ENCODE results near the gene ARMC6. TPM values are rescaled to one million over a fixed set of nuclear protein-coding genes. Genes with fewer than 3 reads are reported as not detected.

Gene ARMC6
- total RNA-seq, 4 donors from 2014 or later, result 16.2 to 25.8 (median 20.4) TPM

DNA sequence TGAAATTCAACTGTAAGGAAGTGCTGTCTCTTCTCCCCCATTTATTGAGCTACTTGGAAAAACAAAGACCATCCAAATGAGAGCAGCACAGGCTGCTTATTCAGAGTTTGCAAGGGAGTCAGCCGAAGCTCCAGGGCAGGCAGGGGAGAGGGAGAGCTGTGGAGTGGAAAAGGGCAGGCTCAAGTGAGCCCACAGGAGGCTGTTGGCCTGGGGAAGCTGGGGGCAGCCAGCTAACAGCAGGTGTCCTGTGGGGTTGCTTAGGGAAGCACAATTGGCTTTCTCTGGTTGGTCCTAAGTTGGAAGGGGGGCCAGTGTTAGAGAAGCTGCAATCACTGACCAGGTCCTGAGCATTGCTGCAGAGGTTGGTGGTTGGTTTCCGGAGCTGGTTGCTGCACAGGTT lies 54.3 kb downstream of the ARMC6 start:
- H3K27me3 ChIP-seq, result no peaks in the 10 kb centered on the region
- intact Hi-C loops (cut with DNase I), result no loop called here
- H3K9me3 ChIP-seq, result no peaks in the 10 kb centered on the region
- H3K36me3 ChIP-seq, result peaks cover 0 to 32% (median 10%) of the 10 kb centered on the region in 4 donors
- TF ChIP-seq, protein P1, sequence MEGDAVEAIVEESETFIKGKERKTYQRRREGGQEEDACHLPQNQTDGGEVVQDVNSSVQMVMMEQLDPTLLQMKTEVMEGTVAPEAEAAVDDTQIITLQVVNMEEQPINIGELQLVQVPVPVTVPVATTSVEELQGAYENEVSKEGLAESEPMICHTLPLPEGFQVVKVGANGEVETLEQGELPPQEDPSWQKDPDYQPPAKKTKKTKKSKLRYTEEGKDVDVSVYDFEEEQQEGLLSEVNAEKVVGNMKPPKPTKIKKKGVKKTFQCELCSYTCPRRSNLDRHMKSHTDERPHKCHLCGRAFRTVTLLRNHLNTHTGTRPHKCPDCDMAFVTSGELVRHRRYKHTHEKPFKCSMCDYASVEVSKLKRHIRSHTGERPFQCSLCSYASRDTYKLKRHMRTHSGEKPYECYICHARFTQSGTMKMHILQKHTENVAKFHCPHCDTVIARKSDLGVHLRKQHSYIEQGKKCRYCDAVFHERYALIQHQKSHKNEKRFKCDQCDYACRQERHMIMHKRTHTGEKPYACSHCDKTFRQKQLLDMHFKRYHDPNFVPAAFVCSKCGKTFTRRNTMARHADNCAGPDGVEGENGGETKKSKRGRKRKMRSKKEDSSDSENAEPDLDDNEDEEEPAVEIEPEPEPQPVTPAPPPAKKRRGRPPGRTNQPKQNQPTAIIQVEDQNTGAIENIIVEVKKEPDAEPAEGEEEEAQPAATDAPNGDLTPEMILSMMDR (IDR thresholded peaks at IDR 0.05), result no peak
- TF ChIP-seq POLR2A (IDR thresholded peaks at IDR 0.05; ENCODE audit: low read depth) (no peak), POLR2AphosphoS5 (IDR thresholded peaks at IDR 0.05) (no peak), EP300 (IDR thresholded peaks at IDR 0.05) (no peak)
- no peak for DNase-seq (ENCODE audit: extremely low spot score)
- WGBS, result 96% methylated on average over 2 of the region's 2 CpGs
- H3K27ac ChIP-seq (replicated peaks in 1 of 4), result no peak overlapping the region
- no peak overlapping the region for H3K4me3 ChIP-seq
- H3K4me1 ChIP-seq, result peaks cover 0 to 4% (median 0%) of the 10 kb centered on the region in 4 donors

DNA sequence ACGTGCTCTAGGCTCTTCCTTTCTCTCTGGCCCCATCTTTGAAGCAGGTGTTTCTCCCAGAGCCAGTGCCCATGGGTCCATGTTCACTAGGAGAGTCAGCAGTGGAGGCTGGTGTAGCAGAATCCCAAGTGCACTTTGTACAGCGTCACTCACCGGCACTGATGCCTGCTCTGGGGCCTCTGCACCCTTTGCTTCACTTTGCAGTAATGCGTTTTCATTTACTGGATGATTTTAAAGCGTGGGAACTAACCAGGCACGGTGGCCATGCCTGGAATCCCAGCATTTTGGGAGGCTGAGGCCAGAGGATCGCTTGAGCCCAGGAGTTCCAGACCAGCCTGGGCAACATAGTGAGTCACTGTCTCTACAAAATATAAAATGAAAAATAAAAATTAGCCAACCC lies 61.1 kb downstream of the ARMC6 start:
- Histone ChIP-seq H3K9me3 (no peaks in the 10 kb centered on the region), H3K27ac (replicated peaks in 1 of 4) (no peak overlapping the region), H3K36me3 (peaks cover 9 to 43% (median 30%) of the 10 kb centered on the region in 4 donors), H3K4me3 (no peak overlapping the region), H3K4me1 (no peaks in the 10 kb centered on the region), H3K27me3 (no peaks in the 10 kb centered on the region)
- no peak for TF ChIP-seq EP300 (IDR thresholded peaks at IDR 0.05)
- TF ChIP-seq, protein P1 (IDR thresholded peaks at IDR 0.05), result no peak
- TF ChIP-seq POLR2AphosphoS5 (IDR thresholded peaks at IDR 0.05), result no peak
- no peak for TF ChIP-seq POLR2A (IDR thresholded peaks at IDR 0.05; ENCODE audit: low read depth)
- intact Hi-C loops (cut with DNase I), result no loop called here
- 84% methylated on average over 7 of the region's 7 CpGs for WGBS
- no peak for DNase-seq (ENCODE audit: extremely low spot score)

DNA sequence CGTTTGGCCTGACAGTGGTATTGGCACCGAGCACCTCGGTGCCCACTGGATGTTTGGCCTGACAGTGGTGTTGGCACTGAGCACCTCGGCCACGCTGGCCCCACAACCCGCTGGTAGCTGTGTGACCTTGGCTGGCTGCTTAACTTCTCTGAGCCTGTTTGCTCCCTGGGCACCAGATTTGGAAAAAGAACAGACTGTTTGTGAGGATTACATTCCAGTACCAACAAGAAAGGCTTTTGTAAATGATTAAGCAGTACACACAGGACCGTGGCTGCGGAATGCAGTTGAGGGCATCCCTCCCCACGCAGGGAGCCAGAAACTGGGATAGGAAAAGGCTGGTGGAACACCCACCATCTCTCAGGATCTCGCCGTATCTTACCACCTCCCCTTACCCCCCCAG lies 62.3 kb downstream of the ARMC6 start:
- intact Hi-C loops (cut with DNase I), result no loop called here
- TF ChIP-seq POLR2A (IDR thresholded peaks at IDR 0.05; ENCODE audit: low read depth), result no peak
- TF ChIP-seq, protein P1 (IDR thresholded peaks at IDR 0.05), result no peak
- no peak for TF ChIP-seq EP300 (IDR thresholded peaks at IDR 0.05)
- no peak for TF ChIP-seq POLR2AphosphoS5 (IDR thresholded peaks at IDR 0.05)
- WGBS, result 79% methylated on average over 11 of the region's 11 CpGs
- Histone ChIP-seq H3K4me1 (no peaks in the 10 kb centered on the region), H3K9me3 (no peaks in the 10 kb centered on the region), H3K4me3 (no peak overlapping the region), H3K27me3 (no peaks in the 10 kb centered on the region), H3K27ac (replicated peaks in 1 of 4) (no peak overlapping the region), H3K36me3 (peaks cover 13 to 53% (median 37%) of the 10 kb centered on the region in 4 donors)
- no peak for DNase-seq (ENCODE audit: extremely low spot score)

DNA sequence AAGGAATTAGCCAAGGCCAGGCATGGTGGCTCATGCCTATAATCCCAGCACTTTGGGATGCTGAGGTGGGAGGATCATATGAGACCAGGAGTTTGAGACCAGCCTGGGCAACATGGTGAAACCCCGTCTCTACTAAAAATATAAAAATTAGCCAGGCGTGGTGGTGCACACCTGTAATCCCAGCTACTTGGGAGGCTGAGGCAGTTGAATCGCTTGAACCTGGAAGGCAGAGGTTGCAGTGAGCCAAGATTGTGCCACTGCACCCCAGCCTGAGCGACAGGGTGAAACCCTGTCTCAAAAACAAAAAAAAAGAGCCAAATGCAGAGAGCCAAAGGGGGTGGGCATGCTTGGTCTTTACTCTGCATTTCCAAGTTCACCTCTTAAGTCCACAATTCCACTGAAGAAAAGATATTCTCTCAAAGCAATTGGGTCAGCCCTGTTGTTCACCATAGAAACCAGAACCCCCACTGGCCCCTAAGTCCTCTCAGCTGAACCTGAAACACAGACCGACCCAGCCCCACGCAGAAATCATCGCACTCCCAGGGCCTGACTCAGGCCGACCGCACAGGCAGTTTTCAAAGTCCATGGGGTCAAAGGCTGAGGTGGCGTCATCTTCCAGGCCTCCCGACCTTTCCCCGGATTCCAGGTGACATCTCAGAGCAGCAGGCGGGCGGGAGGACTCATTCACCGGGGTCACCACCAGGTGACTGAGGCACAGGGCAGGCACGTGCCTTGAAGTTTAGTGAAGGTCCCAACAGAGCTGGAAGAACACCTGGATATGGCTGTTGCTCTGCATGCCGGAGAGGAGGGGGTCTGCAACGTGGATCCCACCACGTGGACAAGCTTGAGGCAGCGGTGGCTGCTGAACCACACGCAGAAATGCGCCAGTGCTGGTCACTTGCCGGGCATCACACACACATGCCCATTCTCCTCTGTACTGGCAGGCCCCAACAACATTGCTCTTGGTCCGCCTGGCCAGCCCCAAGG lies 63.5 kb downstream of the ARMC6 start:
- intact Hi-C loops (cut with DNase I), result no loop called here
- Histone ChIP-seq H3K9me3 (no peaks in the 10 kb centered on the region), H3K36me3 (peaks cover 13 to 62% (median 48%) of the 10 kb centered on the region in 4 donors), H3K4me3 (no peak overlapping the region), H3K4me1 (no peaks in the 10 kb centered on the region), H3K27me3 (no peaks in the 10 kb centered on the region), H3K27ac (replicated peaks in 1 of 4) (no peak overlapping the region)
- no peak for DNase-seq (ENCODE audit: extremely low spot score)
- 92% methylated on average over 15 of the region's 24 CpGs for WGBS
- no peak for TF ChIP-seq EP300 (IDR thresholded peaks at IDR 0.05)
- no peak for TF ChIP-seq POLR2A (IDR thresholded peaks at IDR 0.05; ENCODE audit: low read depth)
- TF ChIP-seq, protein P1 (IDR thresholded peaks at IDR 0.05), result no peak
- no peak for TF ChIP-seq POLR2AphosphoS5 (IDR thresholded peaks at IDR 0.05)
